HG03378 (cell line): ENCODE measurements around the gene R3HDM1.

Experiments
- ATAC-seq: cut with Tn5 transposase; IDR thresholded peaks from one replicate; pipeline ENCODE4 v1.9.1; 2021; ENCODE audit warnings: mild to moderate bottlenecking, moderate library complexity; ENCODE audit not compliant: unreplicated experiment

R3HDM1 gene

GRCh38 chr2:135773319-135773718 is 242.0 kb downstream of the R3HDM1 start:
- no peak for ATAC-seq

- ATAC-seq: no peak
Measured at GRCh38 chr2:135773917-135774316, 242.6 kb downstream of the R3HDM1 start.
